HL-60 (cell line): ENCODE results near the gene TACC2.
A peak's percentile ranks its signal among the peaks of the same experiment; 100 is the strongest.

Experiments
- DNase-seq, 2 experiments: peaks; one replicate each; pipeline ENCODE4 v3.0.0-alpha.2; 2010 to 2020; ENCODE audit warnings: low read depth in 1 of 2, low spot score in 1 of 2
- H3K27ac ChIP-seq: fragments of 250-450 bp; sonication (Bioruptor Pico); replicated peaks from 2 replicates; pipeline ENCODE4 v1.5.1; 2020; ENCODE audit warnings: mild to moderate bottlenecking, moderate library complexity
- H3K27me3 ChIP-seq: fragments of 250-450 bp; sonication (Bioruptor Pico); 2 replicates; pipeline ENCODE4 v1.5.1; 2021; ENCODE audit warnings: mild to moderate bottlenecking, moderate library complexity; ENCODE audit not compliant: insufficient read depth, poor library complexity, severe bottlenecking
- H3K4me3 ChIP-seq: replicated peaks from 2 replicates; pipeline ENCODE4 v1.5.1; 2011; ENCODE audit warnings: mild to moderate bottlenecking, control low read depth, low read length; ENCODE audit not compliant: insufficient read depth
- CTCF ChIP-seq: IDR thresholded peaks from one replicate; pipeline ENCODE4 v1.5.1; 2011; ENCODE audit warnings: low read length, control low read depth, inconsistent platforms; ENCODE audit not compliant: insufficient read depth
- GABPA ChIP-seq: IDR thresholded peaks from 2 replicates; pipeline ENCODE4 v1.6.1; 2012; ENCODE audit warnings: low read depth
- POLR2AphosphoS5 ChIP-seq: IDR thresholded peaks from 2 replicates; pipeline ENCODE4 v1.6.1; 2012; ENCODE audit warnings: low read depth
- REST ChIP-seq: IDR thresholded peaks from 2 replicates; pipeline ENCODE4 v1.6.1; 2012; ENCODE audit warnings: low read depth; ENCODE audit not compliant: insufficient replicate concordance
- SPI1 ChIP-seq: IDR thresholded peaks from 2 replicates; pipeline ENCODE4 v1.6.1; 2012; ENCODE audit warnings: low read depth, mild to moderate bottlenecking, borderline replicate concordance

Gene TACC2

GRCh38 chr10:122206471-122207065 lies 217.6 kb downstream of the TACC2 start:
- H3K27ac ChIP-seq, result no peak overlapping the region
- no peak overlapping the region for H3K4me3 ChIP-seq
- DNase-seq, result no peak
- TF ChIP-seq POLR2AphosphoS5, result no peak
- no peak for TF ChIP-seq REST
- no peak for TF ChIP-seq GABPA
- TF ChIP-seq CTCF, result no peak
- no peak for TF ChIP-seq SPI1
- H3K27me3 ChIP-seq, result no peaks in the 10 kb centered on the region

- Histone ChIP-seq H3K4me3 (no peak overlapping the region), H3K27ac (no peak overlapping the region), H3K27me3 (no peaks in the 10 kb centered on the region)
- DNase-seq, result no peak
- TF ChIP-seq CTCF (no peak), GABPA (no peak), POLR2AphosphoS5 (no peak), REST (no peak)
Observed at GRCh38 chr10:122207163-122207562, 218.2 kb downstream of the TACC2 start.

- DNase-seq, result peak; percentile 6 to 26
- no peak for TF ChIP-seq POLR2AphosphoS5
- no peak for TF ChIP-seq REST
- TF ChIP-seq CTCF, result no peak
- no peaks in the 10 kb centered on the region for H3K27me3 ChIP-seq
- no peak overlapping the region for H3K27ac ChIP-seq
- H3K4me3 ChIP-seq, result no peak overlapping the region
Observed at GRCh38 chr10:122207596-122207995, 218.6 kb downstream of the TACC2 start.
